ENCODE data around the gene ADGRB2.

ADGRB2 gene

GRCh38 chr1:31762323-31762722, 1.8 kb downstream of the ADGRB2 start:
- DNase-seq: no peak

- no peak for DNase-seq
These were observed 2.3 kb downstream of the ADGRB2 start for GRCh38 chr1:31761883-31762282.

DNA sequence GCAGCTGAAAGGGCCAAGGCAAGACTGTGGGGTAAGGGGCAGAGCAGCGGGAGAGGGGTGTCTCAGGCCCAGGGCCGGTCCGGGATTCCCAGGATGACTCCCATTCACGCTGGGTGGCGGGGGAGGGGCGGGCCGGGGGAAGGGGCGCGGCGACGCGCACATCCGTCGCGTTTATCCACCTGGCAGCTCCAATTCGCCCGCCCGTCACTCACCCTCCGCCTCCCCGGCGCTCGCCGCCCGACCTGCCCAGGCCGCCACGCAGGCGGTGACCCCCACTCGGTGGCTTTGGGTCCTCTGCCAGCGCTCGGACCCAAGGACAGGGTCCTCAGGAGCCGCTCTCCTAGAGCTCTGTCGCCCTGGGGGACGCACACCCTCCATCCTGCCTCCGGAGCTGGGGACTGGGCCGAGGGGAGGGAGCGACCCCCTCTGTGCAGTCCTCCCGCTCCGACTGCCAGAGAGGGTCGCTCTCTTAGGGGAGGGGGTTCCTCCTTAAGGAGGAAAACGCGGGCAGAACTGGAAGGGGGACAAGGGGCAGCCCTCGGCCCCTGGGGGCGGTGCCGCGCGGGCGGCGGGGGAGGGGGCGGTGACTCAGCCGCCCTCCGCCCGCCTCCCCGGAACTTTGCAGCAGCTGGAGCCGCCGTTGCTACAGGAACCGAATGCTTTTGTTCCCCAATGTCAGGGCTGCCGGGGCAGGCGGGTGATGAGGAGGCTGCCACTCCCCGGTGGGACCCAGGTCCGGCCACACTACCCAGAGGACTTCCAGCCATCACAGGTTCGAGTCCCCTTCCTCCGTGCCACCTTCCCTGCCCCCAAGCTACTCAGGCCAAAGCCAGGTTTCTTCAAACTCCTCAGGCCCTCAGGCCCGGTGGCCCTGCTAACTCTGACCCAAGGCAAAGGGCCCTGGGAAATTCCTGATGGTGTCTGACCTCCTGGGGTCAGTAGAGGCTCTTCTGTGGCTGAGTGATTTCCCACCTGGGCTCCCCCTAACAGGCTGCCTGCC, 3.4 kb downstream of the ADGRB2 start:
- DNase-seq: peak; percentile 72

GRCh38 chr1:31759298-31760023, 4.7 kb downstream of the ADGRB2 start:
- DNase-seq: no peak

DNA sequence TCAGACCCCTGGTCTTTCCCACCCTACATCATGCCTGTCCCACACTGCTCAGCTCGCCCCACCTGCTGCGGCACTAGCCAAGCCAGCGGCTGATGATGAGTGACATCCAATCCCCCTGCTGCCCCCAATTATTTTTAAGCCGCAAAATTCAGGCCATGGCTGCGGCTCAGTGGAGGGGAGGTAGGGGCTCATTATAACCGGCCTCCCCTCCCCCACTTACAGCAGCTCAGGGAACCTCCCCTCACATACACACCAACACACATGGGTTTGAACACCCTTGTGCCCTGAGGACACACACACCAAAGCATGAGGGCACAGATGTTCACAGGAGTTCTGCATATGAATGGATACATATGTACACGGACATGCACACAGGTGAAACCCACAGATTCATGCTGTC, 5.3 kb downstream of the ADGRB2 start:
- DNase-seq: no peak

DNA sequence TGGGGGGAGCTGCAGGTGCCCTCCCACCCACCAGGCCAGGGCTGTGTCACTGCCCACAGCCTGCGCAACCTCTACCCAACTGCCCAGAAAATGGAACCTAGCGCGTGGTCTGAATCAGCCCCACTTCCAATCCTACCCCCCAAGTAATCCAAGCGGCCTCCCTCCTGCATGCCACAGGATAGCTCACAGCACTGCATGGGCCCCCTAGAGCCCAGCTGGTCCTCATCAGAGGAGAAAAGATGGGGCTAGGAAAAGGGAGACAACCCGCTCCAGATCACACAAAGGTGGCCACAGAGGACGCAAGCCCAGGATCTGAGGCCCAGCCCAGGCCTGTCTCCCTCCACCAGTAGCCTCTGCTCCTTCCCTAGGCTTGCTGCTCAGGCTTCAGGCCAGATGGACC, 6.2 kb downstream of the ADGRB2 start:
- DNase-seq: no peak

DNA sequence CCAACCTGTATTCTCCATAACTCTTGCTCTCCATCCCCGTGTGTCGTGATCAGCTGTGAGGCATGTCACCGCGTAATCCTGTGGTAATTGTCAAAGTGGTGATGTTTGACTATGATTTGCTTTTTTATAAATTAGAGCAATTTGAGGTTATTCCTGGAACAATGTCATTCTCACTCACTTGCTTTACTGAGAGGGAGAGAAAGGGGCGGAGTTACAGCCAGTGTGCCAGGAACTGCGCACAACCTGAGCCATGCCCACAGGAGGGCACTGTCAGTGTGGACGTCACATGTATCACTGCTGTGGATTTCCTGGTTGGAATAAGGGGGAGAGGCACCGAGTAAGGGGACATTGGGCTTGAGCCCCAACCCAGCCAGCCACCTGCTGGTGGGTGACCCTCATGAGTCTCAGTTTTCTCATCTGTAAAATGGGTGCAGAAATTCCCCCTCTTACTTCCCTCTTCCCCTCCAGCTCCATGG, 6.9 kb downstream of the ADGRB2 start:
- DNase-seq: no peak

- DNase-seq: no peak
These were observed 7.6 kb downstream of the ADGRB2 start for GRCh38 chr1:31756578-31756977.

DNA sequence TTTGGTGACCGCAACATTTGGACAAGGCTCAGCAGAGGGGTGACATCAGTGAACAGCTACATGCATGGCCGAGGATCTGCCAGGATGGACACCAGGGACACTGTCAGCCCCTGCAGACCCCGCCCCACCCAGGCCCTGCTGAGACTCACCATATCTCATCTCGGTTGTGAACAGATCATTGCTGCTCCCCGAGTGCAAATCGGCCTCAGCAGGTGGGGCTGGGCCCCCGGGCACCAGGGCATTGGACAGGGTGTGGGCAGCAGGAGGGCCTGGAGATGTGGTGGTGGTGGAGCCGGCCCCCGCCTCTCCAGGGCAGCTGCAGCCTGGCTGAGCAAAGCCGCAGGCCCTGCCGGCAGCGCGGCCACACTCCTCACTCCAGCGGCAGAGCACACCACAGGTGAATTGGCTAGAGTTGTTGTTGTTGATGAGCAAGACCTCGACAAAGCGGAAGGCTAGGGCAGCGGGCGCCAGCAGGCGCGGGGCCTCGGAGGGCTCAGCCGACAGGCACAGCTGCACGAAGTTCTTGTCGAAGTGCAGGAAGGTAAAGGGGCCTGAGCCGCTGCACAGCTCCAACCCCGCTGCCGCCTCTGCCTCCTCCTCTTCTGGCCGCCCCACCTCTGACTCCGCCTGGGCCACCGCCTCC, 8.2 kb downstream of the ADGRB2 start:
- no peak for DNase-seq

GRCh38 chr1:31755197-31755611, 8.9 kb downstream of the ADGRB2 start:
- DNase-seq: no peak

GRCh38 chr1:31754397-31754796, 9.7 kb downstream of the ADGRB2 start:
- DNase-seq: no peak

DNA sequence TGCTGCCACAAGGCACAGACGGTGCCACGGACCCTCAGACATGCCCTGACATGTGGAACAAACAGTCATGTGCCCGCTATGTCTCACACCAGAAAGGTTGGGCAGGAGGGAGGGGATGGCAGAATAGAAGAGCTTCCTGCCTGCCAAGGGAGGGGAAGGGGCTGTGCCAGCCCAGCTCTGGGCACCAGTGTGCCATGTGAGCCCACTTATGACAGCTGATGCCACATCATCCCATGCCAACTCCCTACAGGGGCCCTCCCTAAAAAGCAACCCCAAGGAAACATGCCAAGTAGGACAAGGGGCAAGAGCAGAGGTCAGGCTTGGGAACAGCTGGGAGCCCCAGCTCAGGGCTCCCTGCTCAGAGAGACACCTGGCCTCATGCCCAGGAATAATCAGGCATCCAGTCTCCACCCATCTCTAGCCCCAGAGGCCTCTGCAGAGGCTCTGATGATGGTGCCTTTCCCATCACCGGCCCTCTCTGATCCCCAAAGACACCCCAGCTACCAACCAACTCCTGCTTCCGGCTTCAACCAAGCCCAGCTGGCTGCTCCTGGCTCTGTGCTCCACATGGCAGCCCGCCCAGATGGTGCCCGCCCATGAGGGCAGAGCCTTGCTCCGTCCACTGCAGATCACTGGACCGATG, 10.3 kb downstream of the ADGRB2 start:
- no peak for DNase-seq

DNA sequence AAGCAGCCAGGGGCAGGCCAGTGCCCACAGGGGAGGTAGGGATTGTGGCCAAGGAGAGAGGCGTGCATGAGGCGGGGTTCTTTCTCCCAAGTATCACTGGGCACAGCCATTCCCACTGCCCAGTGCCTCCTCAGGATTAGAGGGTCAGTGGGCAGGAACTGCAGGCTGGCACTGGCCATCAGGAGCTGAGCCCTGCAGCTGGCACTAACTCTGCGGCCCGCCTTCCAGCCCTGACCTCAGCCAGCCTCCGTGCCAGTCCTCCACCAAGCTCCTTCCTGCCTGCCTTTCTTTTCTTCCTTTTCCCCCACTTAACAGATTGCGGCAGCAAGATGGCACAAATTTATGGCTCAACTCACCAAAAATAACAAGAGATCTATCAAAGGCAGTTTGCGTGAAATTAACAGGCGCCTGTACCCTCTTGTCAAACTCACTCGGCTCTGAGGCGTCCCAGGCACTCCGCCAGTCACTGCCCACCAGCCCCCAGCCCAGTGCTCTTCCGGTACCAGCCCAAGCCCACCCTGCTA, 11.1 kb downstream of the ADGRB2 start:
- no peak for DNase-seq

GRCh38 chr1:31752258-31752657, 11.9 kb downstream of the ADGRB2 start:
- no peak for DNase-seq

- DNase-seq: no peak
These were observed 12.3 kb downstream of the ADGRB2 start for GRCh38 chr1:31751822-31752241.

DNA sequence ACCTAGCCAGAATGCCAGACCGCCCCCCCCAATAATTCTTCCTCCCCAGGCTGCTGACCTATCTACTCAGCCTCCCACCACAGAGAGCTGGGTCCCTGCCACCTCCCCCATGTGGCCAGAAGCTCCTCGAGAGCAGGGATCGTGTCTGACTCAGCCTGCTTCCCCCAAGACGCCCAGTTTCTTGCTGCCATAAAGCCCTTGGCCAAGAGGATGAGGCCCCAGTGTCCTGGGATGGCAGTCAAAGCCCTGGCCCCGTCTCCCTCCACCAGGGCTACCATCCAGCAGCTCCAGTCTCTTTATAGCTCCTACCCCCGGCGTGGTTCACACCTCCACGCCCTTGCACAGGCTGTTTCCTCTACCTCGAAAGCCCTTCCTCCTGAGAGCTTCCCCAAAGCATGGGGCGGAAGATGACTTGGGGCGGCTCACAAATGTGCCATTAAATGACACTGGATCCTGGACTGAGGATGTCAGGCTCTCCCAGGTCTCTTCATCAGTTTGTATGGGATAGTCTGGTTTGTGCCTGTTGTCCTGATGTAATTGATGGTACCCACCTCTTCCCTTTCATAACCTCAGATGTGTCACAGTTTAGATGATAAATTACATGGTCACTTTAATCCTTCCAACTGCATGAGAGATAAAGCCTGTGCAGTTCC, 13.2 kb downstream of the ADGRB2 start:
- no peak for DNase-seq

- DNase-seq: no peak
These were observed 14.1 kb downstream of the ADGRB2 start for GRCh38 chr1:31749785-31750735.

- no peak for DNase-seq
These were observed 15.8 kb downstream of the ADGRB2 start for GRCh38 chr1:31748365-31748764.

GRCh38 chr1:31747304-31747703, 16.8 kb downstream of the ADGRB2 start:
- no peak for DNase-seq

DNA sequence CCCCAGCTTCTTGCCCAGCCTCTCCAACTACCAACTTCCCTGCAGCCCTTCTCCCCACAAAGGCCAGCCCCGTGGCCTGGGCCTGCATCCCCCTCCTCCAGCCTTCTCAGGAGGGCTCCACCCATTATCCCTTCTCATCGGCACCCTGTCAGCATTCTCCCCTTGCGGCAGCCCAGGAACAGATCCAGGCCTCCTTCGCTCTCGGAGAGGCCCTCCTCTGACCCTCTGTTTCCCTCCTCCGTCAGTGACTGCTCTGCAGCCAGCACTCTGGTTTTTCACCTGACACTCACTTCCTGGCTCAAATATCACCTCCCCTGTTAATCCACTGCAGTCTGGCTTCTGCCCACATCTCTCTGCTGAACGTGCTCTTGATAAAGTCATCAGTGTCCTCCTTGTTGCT, 17.5 kb downstream of the ADGRB2 start:
- DNase-seq: no peak

Measured in stimulated activated CD4-positive, alpha-beta T cell treated with anti-CD3 and anti-CD28 coated beads, Interleukin-15, amount 100 ng/mL, for 24 hours (primary cell).